Measurements from ENCODE around the gene ZNF792.
"Not testable (repeated sequence)": the region's sequence is repeated elsewhere in the genome, so short reads cannot be mapped to it uniquely, and the experiment has no call there.

The ZNF792 gene

GRCh38 chr19:34957830-34958751, 5.9 kb downstream of the ZNF792 start:
- Histone ChIP-seq H3K4me3 (ENCODE audit: low read length) (no peak overlapping the region), H3K9me3 (ENCODE audit: low read length) (peaks cover 55% of the 10 kb centered on the region)

GRCh38 chr19:34953092-34953491, 10.9 kb downstream of the ZNF792 start:
- no peak overlapping the region for H3K4me3 ChIP-seq (ENCODE audit: low read length)
- peaks cover 13% of the 10 kb centered on the region for H3K36me3 ChIP-seq (ENCODE audit: insufficient read depth, low read length)
- no peak overlapping the region for H2AFZ ChIP-seq (ENCODE audit: low read depth, low read length)
- no peaks in the 10 kb centered on the region for H3K4me1 ChIP-seq (ENCODE audit: insufficient read depth, low read length)
- no peaks in the 10 kb centered on the region for H3K27me3 ChIP-seq (ENCODE audit: insufficient read depth, low read length)
- H3K9me3 ChIP-seq (ENCODE audit: low read length): peaks cover 24% of the 10 kb centered on the region

More at GRCh38 chr19:34957830-34958751, 5.9 kb downstream of the ZNF792 start:
- Histone ChIP-seq H2AFZ (ENCODE audit: low read depth, low read length) (no peak overlapping the region), H3K36me3 (ENCODE audit: insufficient read depth, low read length) (peaks cover 35% of the 10 kb centered on the region), H3K27me3 (ENCODE audit: insufficient read depth, low read length) (no peaks in the 10 kb centered on the region), H3K4me1 (ENCODE audit: insufficient read depth, low read length) (no peaks in the 10 kb centered on the region)

- H3K9me3 ChIP-seq (ENCODE audit: low read length): peaks cover 26% of the 10 kb centered on the region
- H2AFZ ChIP-seq (ENCODE audit: low read depth, low read length): no peak overlapping the region
- H3K4me3 ChIP-seq (ENCODE audit: low read length): no peak overlapping the region
- H3K4me1 ChIP-seq (ENCODE audit: insufficient read depth, low read length): no peaks in the 10 kb centered on the region
- peaks cover 17% of the 10 kb centered on the region for H3K36me3 ChIP-seq (ENCODE audit: insufficient read depth, low read length)
- no peaks in the 10 kb centered on the region for H3K27me3 ChIP-seq (ENCODE audit: insufficient read depth, low read length)
These were observed 20.0 kb downstream of the ZNF792 start for GRCh38 chr19:34943861-34944573.

GRCh38 chr19:34938886-34939285, 25.1 kb downstream of the ZNF792 start:
- Histone ChIP-seq H3K27me3 (ENCODE audit: insufficient read depth, low read length) (no peaks in the 10 kb centered on the region), H3K36me3 (ENCODE audit: insufficient read depth, low read length) (peaks cover 31% of the 10 kb centered on the region), H3K4me3 (ENCODE audit: low read length) (no peak overlapping the region), H3K4me1 (ENCODE audit: insufficient read depth, low read length) (no peaks in the 10 kb centered on the region), H2AFZ (ENCODE audit: low read depth, low read length) (no peak overlapping the region), H3K9me3 (ENCODE audit: low read length) (peaks cover 32% of the 10 kb centered on the region)

GRCh38 chr19:34936184-34936583, 27.8 kb downstream of the ZNF792 start:
- Histone ChIP-seq H3K4me3 (ENCODE audit: low read length) (no peak overlapping the region), H3K9me3 (ENCODE audit: low read length) (peaks cover 18% of the 10 kb centered on the region), H3K4me1 (ENCODE audit: insufficient read depth, low read length) (no peaks in the 10 kb centered on the region), H3K36me3 (ENCODE audit: insufficient read depth, low read length) (peaks cover 42% of the 10 kb centered on the region), H3K27me3 (ENCODE audit: insufficient read depth, low read length) (no peaks in the 10 kb centered on the region), H2AFZ (ENCODE audit: low read depth, low read length) (no peak overlapping the region)

GRCh38 chr19:34932494-34932893, 31.5 kb downstream of the ZNF792 start:
- Histone ChIP-seq H3K36me3 (ENCODE audit: insufficient read depth, low read length) (peaks cover 41% of the 10 kb centered on the region), H3K4me3 (ENCODE audit: low read length) (no peak overlapping the region), H2AFZ (ENCODE audit: low read depth, low read length) (no peak overlapping the region)

GRCh38 chr19:34926685-34927375, 37.2 kb downstream of the ZNF792 start, which contains the start of gene ZNF30:
Gene ZNF30, plus strand, starts transcription at chr19:34926903. Its CDS starts 3,045 bp downstream, at chr19:34929948.
- H3K9me3 ChIP-seq (ENCODE audit: low read length): no peaks in the 10 kb centered on the region
- H2AFZ ChIP-seq (ENCODE audit: low read depth, low read length): peak within 1 kb of the TSS; percentile 95
- peaks cover 8% of the 10 kb centered on the region for H3K4me1 ChIP-seq (ENCODE audit: insufficient read depth, low read length)
- H3K4me3 ChIP-seq (ENCODE audit: low read length): peak within 1 kb of the TSS; percentile 71
- peaks cover 6% of the 10 kb centered on the region for H3K36me3 ChIP-seq (ENCODE audit: insufficient read depth, low read length)
- H3K27me3 ChIP-seq (ENCODE audit: insufficient read depth, low read length): no peaks in the 10 kb centered on the region

More at GRCh38 chr19:34932494-34932893, 31.5 kb downstream of the ZNF792 start:
- H3K27me3 ChIP-seq (ENCODE audit: insufficient read depth, low read length): no peaks in the 10 kb centered on the region
- peaks cover 5% of the 10 kb centered on the region for H3K4me1 ChIP-seq (ENCODE audit: insufficient read depth, low read length)
- H3K9me3 ChIP-seq (ENCODE audit: low read length): peaks cover 13% of the 10 kb centered on the region

- no peaks in the 10 kb centered on the region for H3K9me3 ChIP-seq (ENCODE audit: low read length)
- peak overlapping the region; percentile 95 for H2AFZ ChIP-seq (ENCODE audit: low read depth, low read length)
- H3K4me1 ChIP-seq (ENCODE audit: insufficient read depth, low read length): peaks cover 8% of the 10 kb centered on the region
- no peaks in the 10 kb centered on the region for H3K27me3 ChIP-seq (ENCODE audit: insufficient read depth, low read length)
- H3K36me3 ChIP-seq (ENCODE audit: insufficient read depth, low read length): peaks cover 2% of the 10 kb centered on the region
- H3K4me3 ChIP-seq (ENCODE audit: low read length): peak overlapping the region; percentile 71
These were observed 37.7 kb downstream of the ZNF792 start for GRCh38 chr19:34926361-34926684.

- Histone ChIP-seq H3K27me3 (ENCODE audit: insufficient read depth, low read length) (no peaks in the 10 kb centered on the region), H3K4me3 (ENCODE audit: low read length) (no peak overlapping the region), H3K9me3 (ENCODE audit: low read length) (no peaks in the 10 kb centered on the region), H2AFZ (ENCODE audit: low read depth, low read length) (no peak overlapping the region), H3K36me3 (ENCODE audit: insufficient read depth, low read length) (no peaks in the 10 kb centered on the region), H3K4me1 (ENCODE audit: insufficient read depth, low read length) (peaks cover 8% of the 10 kb centered on the region)
These were observed 38.7 kb downstream of the ZNF792 start for GRCh38 chr19:34925278-34925855.

GRCh38 chr19:34920090-34920786, 43.8 kb downstream of the ZNF792 start:
- not testable (repeated sequence) for H3K9me3 ChIP-seq (ENCODE audit: low read length); H3K4me1 ChIP-seq (ENCODE audit: insufficient read depth, low read length); H3K27me3 ChIP-seq (ENCODE audit: insufficient read depth, low read length); H2AFZ ChIP-seq (ENCODE audit: low read depth, low read length); H3K36me3 ChIP-seq (ENCODE audit: insufficient read depth, low read length); H3K4me3 ChIP-seq (ENCODE audit: low read length)

GRCh38 chr19:34918190-34918589, 45.8 kb downstream of the ZNF792 start:
- Histone ChIP-seq H3K4me3 (ENCODE audit: low read length) (no peak overlapping the region), H3K36me3 (ENCODE audit: insufficient read depth, low read length) (no peaks in the 10 kb centered on the region), H2AFZ (ENCODE audit: low read depth, low read length) (no peak overlapping the region), H3K9me3 (ENCODE audit: low read length) (peaks cover 11% of the 10 kb centered on the region), H3K4me1 (ENCODE audit: insufficient read depth, low read length) (no peaks in the 10 kb centered on the region), H3K27me3 (ENCODE audit: insufficient read depth, low read length) (no peaks in the 10 kb centered on the region)

- H3K9me3 ChIP-seq (ENCODE audit: low read length): peaks cover 12% of the 10 kb centered on the region
- not testable (repeated sequence) for H3K4me1 ChIP-seq (ENCODE audit: insufficient read depth, low read length); H2AFZ ChIP-seq (ENCODE audit: low read depth, low read length); H3K4me3 ChIP-seq (ENCODE audit: low read length); H3K36me3 ChIP-seq (ENCODE audit: insufficient read depth, low read length); H3K27me3 ChIP-seq (ENCODE audit: insufficient read depth, low read length)
These were observed 46.9 kb downstream of the ZNF792 start for GRCh38 chr19:34917144-34917543.

All from neuron (in vitro differentiated cells).